ENCODE measurements around the gene SEMA3F.

DNA sequence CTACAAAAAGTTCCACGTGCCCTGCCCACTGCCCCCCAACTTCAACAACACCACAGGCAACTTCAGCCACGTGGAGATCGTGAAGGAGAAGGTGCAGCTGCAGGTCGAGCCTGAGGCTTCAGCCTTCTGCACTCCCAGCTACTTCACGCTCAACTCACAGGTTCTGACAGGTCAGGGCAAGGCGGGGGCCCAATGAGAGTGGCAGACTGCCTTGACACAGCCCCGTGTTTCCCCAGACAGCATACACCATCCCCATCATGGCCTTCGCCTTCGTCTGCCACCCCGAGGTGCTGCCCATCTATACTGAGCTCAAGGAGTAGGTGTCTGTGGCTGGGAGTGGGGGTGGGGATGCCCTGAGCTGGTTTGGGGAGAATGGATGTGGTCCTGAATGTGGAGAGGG, 62.6 kb downstream of the SEMA3F start:
- no peak for TF ChIP-seq POLR2A (IDR thresholded peaks at IDR 0.05)
- TF ChIP-seq, protein P1, sequence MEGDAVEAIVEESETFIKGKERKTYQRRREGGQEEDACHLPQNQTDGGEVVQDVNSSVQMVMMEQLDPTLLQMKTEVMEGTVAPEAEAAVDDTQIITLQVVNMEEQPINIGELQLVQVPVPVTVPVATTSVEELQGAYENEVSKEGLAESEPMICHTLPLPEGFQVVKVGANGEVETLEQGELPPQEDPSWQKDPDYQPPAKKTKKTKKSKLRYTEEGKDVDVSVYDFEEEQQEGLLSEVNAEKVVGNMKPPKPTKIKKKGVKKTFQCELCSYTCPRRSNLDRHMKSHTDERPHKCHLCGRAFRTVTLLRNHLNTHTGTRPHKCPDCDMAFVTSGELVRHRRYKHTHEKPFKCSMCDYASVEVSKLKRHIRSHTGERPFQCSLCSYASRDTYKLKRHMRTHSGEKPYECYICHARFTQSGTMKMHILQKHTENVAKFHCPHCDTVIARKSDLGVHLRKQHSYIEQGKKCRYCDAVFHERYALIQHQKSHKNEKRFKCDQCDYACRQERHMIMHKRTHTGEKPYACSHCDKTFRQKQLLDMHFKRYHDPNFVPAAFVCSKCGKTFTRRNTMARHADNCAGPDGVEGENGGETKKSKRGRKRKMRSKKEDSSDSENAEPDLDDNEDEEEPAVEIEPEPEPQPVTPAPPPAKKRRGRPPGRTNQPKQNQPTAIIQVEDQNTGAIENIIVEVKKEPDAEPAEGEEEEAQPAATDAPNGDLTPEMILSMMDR (IDR thresholded peaks at IDR 0.05), result no peak

Measured in right lobe of liver (tissue), 4 donors.